Fibroblast of pulmonary artery (primary cell): ENCODE results near the gene DLGAP4.

Experiments used
- DNase-seq: peaks from one replicate; pipeline ENCODE4 v3.0.0-alpha.2; 2010; ENCODE audit warnings: low read depth
- H3K4me3 ChIP-seq: replicated peaks from 2 replicates; pipeline ENCODE4 v1.5.1; 2011; ENCODE audit warnings: low read depth, mild to moderate bottlenecking, control low read depth, low read length, moderate library complexity
- CTCF ChIP-seq: IDR thresholded peaks from 2 replicates; pipeline ENCODE4 v1.5.1; 2011; ENCODE audit warnings: mild to moderate bottlenecking, control low read depth, low read length, inconsistent platforms; ENCODE audit errors: missing control alignments

DLGAP4 gene

DNA sequence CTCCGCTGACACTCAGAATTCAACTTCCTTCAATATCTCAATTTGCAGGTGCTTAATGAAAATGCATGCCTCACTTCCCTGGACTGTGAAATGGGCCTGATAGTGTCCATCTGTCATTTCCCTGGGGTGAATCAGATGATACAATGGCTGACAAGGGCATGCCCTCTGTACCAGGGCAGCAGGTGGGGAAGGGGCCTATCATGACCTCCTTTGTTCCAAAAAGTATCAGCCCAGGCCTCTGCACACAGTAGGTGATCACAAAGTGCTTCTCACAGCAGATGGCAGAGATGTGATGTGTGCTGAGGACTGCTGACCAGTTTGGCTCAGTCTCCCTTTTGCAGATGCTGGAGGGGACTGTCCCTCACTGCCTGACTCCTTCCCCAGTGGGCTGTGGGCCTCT is 44.3 kb downstream of the DLGAP4 start:
- TF ChIP-seq CTCF: no peak
- H3K4me3 ChIP-seq: no peak overlapping the region
- no peak for DNase-seq

DNA sequence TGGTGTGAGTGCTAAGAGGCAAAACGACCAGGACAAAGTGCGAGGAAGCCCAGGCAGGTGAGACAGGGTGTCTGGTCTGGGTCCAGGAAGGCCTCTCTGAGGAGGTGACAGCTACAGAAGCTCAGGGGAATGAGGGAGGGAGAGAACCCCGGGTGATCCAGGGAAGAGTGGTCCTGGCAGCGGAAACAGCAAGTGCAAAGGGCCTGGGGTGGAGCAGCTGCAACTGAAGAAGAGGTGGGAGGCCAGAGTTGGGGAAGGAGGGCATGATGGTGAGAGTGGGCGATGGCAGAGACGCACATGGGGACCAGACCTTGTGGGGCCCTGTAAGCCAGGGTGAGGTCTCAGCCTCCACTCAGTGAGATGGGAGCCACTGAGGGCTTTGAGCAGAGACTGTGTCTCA is 45.8 kb downstream of the DLGAP4 start:
- no peak for TF ChIP-seq CTCF
- H3K4me3 ChIP-seq: no peak overlapping the region
- DNase-seq: no peak

- DNase-seq: no peak
- no peak for TF ChIP-seq CTCF
- H3K4me3 ChIP-seq: no peak overlapping the region
These were observed 46.9 kb downstream of the DLGAP4 start for GRCh38 chr20:36352843-36353553.

GRCh38 chr20:36353740-36354139 is 47.6 kb downstream of the DLGAP4 start:
- TF ChIP-seq CTCF: no peak
- H3K4me3 ChIP-seq: no peak overlapping the region
- DNase-seq: no peak

GRCh38 chr20:36355469-36356171 is 49.5 kb downstream of the DLGAP4 start:
- no peak for TF ChIP-seq CTCF
- DNase-seq: no peak
- no peak overlapping the region for H3K4me3 ChIP-seq

- TF ChIP-seq CTCF: no peak
- no peak overlapping the region for H3K4me3 ChIP-seq
- DNase-seq: no peak
These were observed 53.7 kb downstream of the DLGAP4 start for GRCh38 chr20:36359668-36360406.
